Uterus (tissue), 4 donors: ENCODE data around the gene MCM6. TPM values are rescaled to one million over a fixed set of nuclear protein-coding genes. Genes with fewer than 3 reads are reported as not detected.

Experiments used
- DNase-seq, 2 donors: peaks; one replicate each; pipeline ENCODE4 v3.0.0-alpha.2; 2019 to 2020
- H3K27ac ChIP-seq, 2 donors: fragments of 200-600 bp; sonication (generic); 1 replicate in 1 of 2; 2 replicates in 1 of 2; pipeline ENCODE4 v1.5.1; 2016 to 2018
- H3K27me3 ChIP-seq, 2 donors: fragments of 200-600 bp; sonication (generic); one replicate each; pipeline ENCODE4 v1.5.1; 2018 to 2019; ENCODE audit warnings: control low read depth in 1 of 2
- H3K36me3 ChIP-seq, 2 donors: fragments of 200-600 bp; sonication (generic); one replicate each; pipeline ENCODE4 v1.5.1; 2019; ENCODE audit warnings: control low read depth in 1 of 2
- H3K4me1 ChIP-seq, 2 donors: fragments of 200-600 bp; sonication (generic); one replicate each; pipeline ENCODE4 v1.5.1; 2018 to 2019; ENCODE audit warnings: control low read depth in 1 of 2
- H3K4me3 ChIP-seq, 2 donors: fragments of 200-600 bp; sonication (generic); 1 replicate in 1 of 2; 2 replicates in 1 of 2; pipeline ENCODE4 v1.5.1; 2018 to 2019; ENCODE audit warnings: mild to moderate bottlenecking in 1 of 2
- H3K9me3 ChIP-seq, 2 donors: fragments of 200-600 bp; sonication (generic); one replicate each; pipeline ENCODE4 v1.5.1; 2019; ENCODE audit warnings: control low read depth in 1 of 2
- CTCF ChIP-seq, 4 experiments: fragments of 200-600 bp in 2 of 4; fragments of 450-650 bp in 2 of 4; sonication (generic) in 2 of 4; IDR thresholded peaks; one replicate each; pipeline ENCODE4 v1.5.1; 2016 to 2019; ENCODE audit warnings: antibody characterized with exemption in 4 of 4, mild to moderate bottlenecking in 2 of 4, moderate library complexity in 1 of 4
- POLR2A ChIP-seq, 2 donors: fragments of 450-650 bp; IDR thresholded peaks; one replicate each; pipeline ENCODE4 v1.6.1; 2016; ENCODE audit warnings: antibody characterized with exemption in 2 of 2, mild to moderate bottlenecking in 1 of 2, moderate library complexity in 1 of 2
- intact Hi-C: fragments of 100-400 bp; cut with DNase I; formaldehyde crosslinking; loops from one replicate; pipeline ENCODE4 v1.15.1; 2023; ENCODE audit warnings: low total_unique reads
- total RNA-seq, 4 donors: library from RNA; depleted of rRNA in 3 of 4; stranded (reverse); fragments of >200 nt in 3 of 4; gene quantifications; one replicate each; pipeline versions ENCODE4 v1.1.0 to v1.2.4, GENCODE V29; 2014 to 2023
- donor health status: DM: yes; HTN: yes; CAD: no.

Gene MCM6
- total RNA-seq, 4 donors from 2014 or later = 2.3 to 37.4 (median 9.6) TPM

DNA sequence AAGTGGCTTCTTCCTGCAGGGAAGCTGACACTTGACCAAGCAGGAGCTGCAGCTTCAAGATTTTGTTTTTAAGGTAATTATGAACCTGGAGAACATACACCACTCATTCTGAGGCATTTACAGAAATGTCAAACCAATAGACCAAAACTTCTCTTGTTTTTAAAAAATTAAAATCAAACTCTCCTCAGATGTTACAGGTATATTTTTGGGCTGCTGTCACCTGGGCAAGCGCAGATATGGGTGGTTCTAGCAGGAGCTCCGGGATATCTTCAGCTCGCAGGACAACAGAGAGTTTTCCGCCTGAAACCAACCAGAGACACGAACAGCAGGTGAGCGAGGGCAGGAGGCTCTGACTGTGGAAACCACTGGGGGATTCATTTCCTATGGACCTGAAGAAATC is 43.4 kb downstream of the MCM6 start:
- no peak overlapping the region for H3K4me3 ChIP-seq
- H3K9me3 ChIP-seq = no peaks in the 10 kb centered on the region
- no peak for DNase-seq
- intact Hi-C loops = no loop called here
- no peaks in the 10 kb centered on the region for H3K27me3 ChIP-seq
- no peaks in the 10 kb centered on the region for H3K36me3 ChIP-seq
- no peaks in the 10 kb centered on the region for H3K4me1 ChIP-seq
- H3K27ac ChIP-seq = no peak overlapping the region
- TF ChIP-seq POLR2A (IDR thresholded peaks at IDR 0.05) = no peak
- no peak for TF ChIP-seq CTCF (IDR thresholded peaks at IDR 0.05)

- intact Hi-C loops = no loop called here
- Histone ChIP-seq H3K9me3 (no peaks in the 10 kb centered on the region), H3K27me3 (no peaks in the 10 kb centered on the region), H3K4me3 (no peak overlapping the region), H3K4me1 (no peaks in the 10 kb centered on the region), H3K36me3 (no peaks in the 10 kb centered on the region), H3K27ac (no peak overlapping the region)
- TF ChIP-seq CTCF (IDR thresholded peaks at IDR 0.05) (no peak), POLR2A (IDR thresholded peaks at IDR 0.05) (no peak)
- DNase-seq = no peak
Measured at GRCh38 chr2:135831180-135831812, 44.9 kb downstream of the MCM6 start.

- no peak for DNase-seq
- Histone ChIP-seq H3K27me3 (no peaks in the 10 kb centered on the region), H3K27ac (no peak overlapping the region), H3K4me3 (no peak overlapping the region), H3K9me3 (no peaks in the 10 kb centered on the region), H3K36me3 (no peaks in the 10 kb centered on the region), H3K4me1 (no peaks in the 10 kb centered on the region)
- TF ChIP-seq POLR2A (IDR thresholded peaks at IDR 0.05) (no peak), CTCF (IDR thresholded peaks at IDR 0.05) (no peak)
- intact Hi-C loops = no loop called here
Measured at GRCh38 chr2:135829378-135830135, 46.7 kb downstream of the MCM6 start.

- DNase-seq = no peak
- TF ChIP-seq POLR2A (IDR thresholded peaks at IDR 0.05) = no peak
- intact Hi-C loops = no loop called here
Measured at GRCh38 chr2:135826544-135826943, 49.7 kb downstream of the MCM6 start.

GRCh38 chr2:135825550-135826176 is 50.6 kb downstream of the MCM6 start:
- no peaks in the 10 kb centered on the region for H3K4me1 ChIP-seq
- no peak overlapping the region for H3K27ac ChIP-seq
- H3K27me3 ChIP-seq = no peaks in the 10 kb centered on the region
- no peaks in the 10 kb centered on the region for H3K9me3 ChIP-seq
- TF ChIP-seq POLR2A (IDR thresholded peaks at IDR 0.05) (no peak), CTCF (IDR thresholded peaks at IDR 0.05) (no peak)
- H3K36me3 ChIP-seq = no peaks in the 10 kb centered on the region
- no peak overlapping the region for H3K4me3 ChIP-seq
- intact Hi-C loops = no loop called here
- no peak for DNase-seq

More at GRCh38 chr2:135826544-135826943, 49.7 kb downstream of the MCM6 start:
- no peaks in the 10 kb centered on the region for H3K27me3 ChIP-seq
- no peaks in the 10 kb centered on the region for H3K36me3 ChIP-seq
- no peaks in the 10 kb centered on the region for H3K9me3 ChIP-seq
- no peak overlapping the region for H3K4me3 ChIP-seq
- H3K4me1 ChIP-seq = no peaks in the 10 kb centered on the region
- no peak overlapping the region for H3K27ac ChIP-seq
